ENCODE results near the gene BCL2L12. TPM values are rescaled to one million over a fixed set of nuclear protein-coding genes. Genes with fewer than 3 reads are reported as not detected.

The BCL2L12 gene
- polyA plus RNA-seq, 1 of the 3 experiments (the other 2 are of a cell fraction): 27.9 TPM

- Histone ChIP-seq H3K4me3 (ENCODE audit: low read depth in 2 of 2, low read length in 1 of 2) (peak overlapping the region; percentile 17 to 87; a peak in 3 of 4 replicates), H3K9ac (peak overlapping the region; percentile 76), H3K4me2 (peak overlapping the region; percentile 97), H3K36me3 (replicated peaks in 1 of 2; ENCODE audit: control insufficient read depth in 1 of 2, insufficient read depth in 2 of 2, low read length in 1 of 2) (no peaks in the 10 kb centered on the region), H3K9me2 (no peaks in the 10 kb centered on the region), H3K27me3 (ENCODE audit: insufficient read depth) (no peaks in the 10 kb centered on the region), H3K27ac (ENCODE audit: low read depth in 2 of 2, low read length in 1 of 2) (peak overlapping the region; percentile 35 to 100; a peak in 3 of 4 replicates), H3K9me3 (no peaks in the 10 kb centered on the region), H3F3A (replicated peaks; ENCODE audit: insufficient read depth) (peaks cover 14% of the 10 kb centered on the region), H3K4me1 (ENCODE audit: control insufficient read depth in 1 of 2, insufficient read depth in 2 of 2, low read depth in 1 of 2, low read length in 1 of 2) (peaks cover 14 to 22% of the 10 kb centered on the region in 2 experiments), H4K20me1 (ENCODE audit: insufficient read depth) (no peaks in the 10 kb centered on the region), H2AFZ (ENCODE audit: low read depth) (no peak overlapping the region), H3K79me2 (ENCODE audit: insufficient read depth) (peaks cover 32% of the 10 kb centered on the region)
- CTCF ChIA-PET: no interaction called here
- DNase-seq: no peak
- 29% methylated on average over 19 of the region's 19 CpGs for WGBS (ENCODE audit: low lambda C conversion rate)
- TF ChIP-seq RCOR1 (IDR thresholded peaks at IDR 0.05; ENCODE audit: low read length) (no peak), POLR2AphosphoS5 (IDR thresholded peaks at IDR 0.05; ENCODE audit: low read depth, low read length) (0 out of 2 replicates have a peak, but pooled peaks have one; percentile 16), RXRA (IDR thresholded peaks at IDR 0.05; ENCODE audit: borderline replicate concordance, low read depth) (no peak)
- POLR2A ChIA-PET: no interaction called here
These were observed 27.7 kb upstream of the BCL2L12 start for GRCh38 chr19:49637821-49638738.

- no peaks in the 10 kb centered on the region for H3K9me2 ChIP-seq
These were observed 26.2 kb upstream of the BCL2L12 start for GRCh38 chr19:49639401-49640112.

More at GRCh38 chr19:49639401-49640112, 26.2 kb upstream of the BCL2L12 start:
- peaks cover 14% of the 10 kb centered on the region for H3F3A ChIP-seq (replicated peaks; ENCODE audit: insufficient read depth)
- DNase-seq: no peak
- ChIA-PET CTCF (interaction anchor here (0.8 to 5.2 kb wide), 3 partner anchors 32 to 44 kb away, joined by 3 to 31 read pairs (median 7); partner anchors contain the start of gene PRMT1), POLR2A (interaction anchor here (0.7 to 1.3 kb wide), 6 partner anchors 8 to 211 kb away, joined by 3 to 5 read pairs (median 4); partner anchors contain the start of genes NOSIP, PRR12, PRRG2 and PTOV1)
- H3K27ac ChIP-seq (ENCODE audit: low read depth in 2 of 2, low read length in 1 of 2): peak overlapping the region; percentile 62 to 100
- WGBS (ENCODE audit: low lambda C conversion rate): 37% methylated on average over 8 of the region's 31 CpGs
- H3K27me3 ChIP-seq (ENCODE audit: insufficient read depth): no peaks in the 10 kb centered on the region
- no peak for TF ChIP-seq MXI1 (IDR thresholded peaks at IDR 0.05; ENCODE audit: low read depth, low read length)
- TF ChIP-seq RCOR1 (IDR thresholded peaks at IDR 0.05; ENCODE audit: low read length): no peak
- TF ChIP-seq ELF1 (IDR thresholded peaks at IDR 0.05): no peak
- TF ChIP-seq SMC3 (IDR thresholded peaks at IDR 0.05; ENCODE audit: low read depth, low read length): no peak
- TF ChIP-seq GATA2 (CRISPR knock-in tag; IDR thresholded peaks at IDR 0.05): no peak
- TF ChIP-seq SIN3A (IDR thresholded peaks at IDR 0.05; ENCODE audit: borderline replicate concordance, low read depth, low read length): no peak
- no peak for TF ChIP-seq NFIC (IDR thresholded peaks at IDR 0.05; ENCODE audit: borderline replicate concordance)
- no peak for TF ChIP-seq CHD2 (IDR thresholded peaks at IDR 0.05; ENCODE audit: low read length, partially characterized antibody)
- TF ChIP-seq MEF2A (IDR thresholded peaks at IDR 0.05; ENCODE audit: borderline replicate concordance, low read depth): no peak
- TF ChIP-seq, protein P1, sequence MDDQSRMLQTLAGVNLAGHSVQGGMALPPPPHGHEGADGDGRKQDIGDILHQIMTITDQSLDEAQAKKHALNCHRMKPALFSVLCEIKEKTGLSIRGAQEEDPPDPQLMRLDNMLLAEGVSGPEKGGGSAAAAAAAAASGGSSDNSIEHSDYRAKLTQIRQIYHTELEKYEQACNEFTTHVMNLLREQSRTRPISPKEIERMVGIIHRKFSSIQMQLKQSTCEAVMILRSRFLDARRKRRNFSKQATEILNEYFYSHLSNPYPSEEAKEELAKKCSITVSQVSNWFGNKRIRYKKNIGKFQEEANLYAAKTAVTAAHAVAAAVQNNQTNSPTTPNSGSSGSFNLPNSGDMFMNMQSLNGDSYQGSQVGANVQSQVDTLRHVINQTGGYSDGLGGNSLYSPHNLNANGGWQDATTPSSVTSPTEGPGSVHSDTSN (IDR thresholded peaks at IDR 0.05): no peak
- TF ChIP-seq POLR2AphosphoS5 (IDR thresholded peaks at IDR 0.05; ENCODE audit: low read depth, low read length): no peak
- TF ChIP-seq CTCF (IDR thresholded peaks at IDR 0.05): no peak
- TF ChIP-seq FOXM1 (IDR thresholded peaks at IDR 0.05; ENCODE audit: low read depth): no peak
- no peak for TF ChIP-seq TAF1 (IDR thresholded peaks at IDR 0.05; ENCODE audit: borderline replicate concordance, low read depth, low read length)
- peak overlapping the region; percentile 64 to 87 for H3K4me3 ChIP-seq (ENCODE audit: low read depth in 2 of 2, low read length in 1 of 2)
- peaks cover 46% of the 10 kb centered on the region for H3K79me2 ChIP-seq (ENCODE audit: insufficient read depth)
- peaks cover 14 to 32% of the 10 kb centered on the region in 2 experiments for H3K4me1 ChIP-seq (ENCODE audit: control insufficient read depth in 1 of 2, insufficient read depth in 2 of 2, low read depth in 1 of 2, low read length in 1 of 2)
- peak overlapping the region; percentile 97 for H3K4me2 ChIP-seq
- H4K20me1 ChIP-seq (ENCODE audit: insufficient read depth): peaks cover 4% of the 10 kb centered on the region; the same call in 1 of the 2 replicates
- H3K9me3 ChIP-seq: no peaks in the 10 kb centered on the region
- H3K36me3 ChIP-seq (replicated peaks in 1 of 2; ENCODE audit: control insufficient read depth in 1 of 2, insufficient read depth in 2 of 2, low read length in 1 of 2): peaks cover 0 to 4% of the 10 kb centered on the region in 2 experiments
- no peak overlapping the region for H2AFZ ChIP-seq (ENCODE audit: low read depth)
- peak overlapping the region; percentile 76 for H3K9ac ChIP-seq
